ENCODE data around the gene RBM4. TPM values are rescaled to one million over a fixed set of nuclear protein-coding genes. Genes with fewer than 3 reads are reported as not detected.

The RBM4 gene
- total RNA-seq, 5 donors from 2014 or later (not counting 1 experiment from before 2014, with no cell fraction given), result 163 to 233 (median 181) TPM

- no peaks in the 10 kb centered on the region for H3K9me3 Mint-ChIP-seq
- H3K36me3 Mint-ChIP-seq, result no peaks in the 10 kb centered on the region
- H3K36me3 ChIP-seq (ENCODE audit: control insufficient read depth in 2 of 2, extremely low read depth in 1 of 2, insufficient read depth in 1 of 2, low read length in 1 of 2), result no peaks in the 10 kb centered on the region
- no peaks in the 10 kb centered on the region for H3K9me3 ChIP-seq
- H3K4me3 Mint-ChIP-seq, result no peak overlapping the region
- no peak overlapping the region for H3K27ac Mint-ChIP-seq
- no peak overlapping the region for H3K4me3 ChIP-seq (ENCODE audit: control insufficient read depth in 1 of 2, extremely low read depth in 1 of 2, low read length in 1 of 2)
- peaks cover 0 to 10% of the 10 kb centered on the region in 2 experiments for H3K27me3 ChIP-seq (replicated peaks in 1 of 2; ENCODE audit: control insufficient read depth in 2 of 2, extremely low read depth in 1 of 2, insufficient read depth in 2 of 2, low read length in 1 of 2)
- H3K27ac ChIP-seq (ENCODE audit: low read length), result no peak overlapping the region
- no peak for DNase-seq
- ATAC-seq (replicated peaks in 1 of 4), result no peak
- no peaks in the 10 kb centered on the region for H3K4me1 Mint-ChIP-seq
- POLR2A ChIA-PET, result no interaction called here
- no peaks in the 10 kb centered on the region for H3K4me1 ChIP-seq (ENCODE audit: control insufficient read depth in 1 of 2, extremely low read depth in 1 of 2, insufficient read depth in 2 of 2, low read length in 2 of 2)
- CTCF ChIA-PET, result interaction anchor here (0.5 to 0.9 kb wide), 3 partner anchors 8 to 102 kb away, joined by 3 to 5 read pairs (median 4); partner anchors contain the start of gene RBM4B (in 1 of the 2)
- WGBS (ENCODE audit: insufficient coverage), result 89% methylated on average over 13 of the region's 15 CpGs
- H3K27me3 Mint-ChIP-seq, result no peaks in the 10 kb centered on the region
Measured at GRCh38 chr11:66686100-66686785, 47.7 kb downstream of the RBM4 start.

- CTCF ChIA-PET, result no interaction called here
- H3K9me3 Mint-ChIP-seq, result no peaks in the 10 kb centered on the region
- no peak overlapping the region for H3K4me3 Mint-ChIP-seq
- POLR2A ChIA-PET, result no interaction called here
- H3K27ac ChIP-seq (ENCODE audit: low read length), result no peak overlapping the region
- H3K4me1 Mint-ChIP-seq, result no peaks in the 10 kb centered on the region
- no peaks in the 10 kb centered on the region for H3K9me3 ChIP-seq
- H3K36me3 ChIP-seq (ENCODE audit: control insufficient read depth in 2 of 2, extremely low read depth in 1 of 2, insufficient read depth in 1 of 2, low read length in 1 of 2), result no peaks in the 10 kb centered on the region
- no peak overlapping the region for H3K4me3 ChIP-seq (ENCODE audit: control insufficient read depth in 1 of 2, extremely low read depth in 1 of 2, low read length in 1 of 2)
- no peak overlapping the region for H3K27ac Mint-ChIP-seq
- no peaks in the 10 kb centered on the region for H3K36me3 Mint-ChIP-seq
- H3K4me1 ChIP-seq (ENCODE audit: control insufficient read depth in 1 of 2, extremely low read depth in 1 of 2, insufficient read depth in 2 of 2, low read length in 2 of 2), result no peaks in the 10 kb centered on the region
- peaks cover 0 to 14% of the 10 kb centered on the region in 2 experiments for H3K27me3 ChIP-seq (replicated peaks in 1 of 2; ENCODE audit: control insufficient read depth in 2 of 2, extremely low read depth in 1 of 2, insufficient read depth in 2 of 2, low read length in 1 of 2)
- no peak for ATAC-seq (replicated peaks in 1 of 4)
- no peaks in the 10 kb centered on the region for H3K27me3 Mint-ChIP-seq
- DNase-seq, result no peak
- 83% methylated on average over 25 of the region's 33 CpGs for WGBS (ENCODE audit: insufficient coverage)
Measured at GRCh38 chr11:66686801-66687750, 48.6 kb downstream of the RBM4 start.

GRCh38 chr11:66687831-66688281, 49.4 kb downstream of the RBM4 start:
- Histone ChIP-seq H3K27me3 (replicated peaks in 1 of 2; ENCODE audit: control insufficient read depth in 2 of 2, extremely low read depth in 1 of 2, insufficient read depth in 2 of 2, low read length in 1 of 2) (peaks cover 0 to 22% of the 10 kb centered on the region in 2 experiments), H3K36me3 (ENCODE audit: control insufficient read depth in 2 of 2, extremely low read depth in 1 of 2, insufficient read depth in 1 of 2, low read length in 1 of 2) (no peaks in the 10 kb centered on the region), H3K4me3 (ENCODE audit: control insufficient read depth in 1 of 2, extremely low read depth in 1 of 2, low read length in 1 of 2) (no peak overlapping the region), H3K27ac (ENCODE audit: low read length) (no peak overlapping the region), H3K9me3 (no peaks in the 10 kb centered on the region), H3K4me1 (ENCODE audit: control insufficient read depth in 1 of 2, extremely low read depth in 1 of 2, insufficient read depth in 2 of 2, low read length in 2 of 2) (no peaks in the 10 kb centered on the region)
- H3K27me3 Mint-ChIP-seq, result no peaks in the 10 kb centered on the region
- H3K27ac Mint-ChIP-seq, result no peak overlapping the region
- ChIA-PET CTCF (interaction anchor here in 1 of 2 donors (0.6 kb wide), 1 partner anchor 254 kb away, joined by 5 read pairs; no protein-coding TSS in a partner anchor), POLR2A (interaction anchor here in 1 of 2 donors (0.6 to 0.7 kb wide), 2 partner anchors 35 to 485 kb away, joined by 3 read pairs; no protein-coding TSS in a partner anchor)
- no peaks in the 10 kb centered on the region for H3K36me3 Mint-ChIP-seq
- ATAC-seq (replicated peaks in 1 of 4), result no peak
- DNase-seq, result no peak
- no peaks in the 10 kb centered on the region for H3K9me3 Mint-ChIP-seq
- no peaks in the 10 kb centered on the region for H3K4me1 Mint-ChIP-seq
- no peak overlapping the region for H3K4me3 Mint-ChIP-seq
- 69% methylated on average over 6 of the region's 13 CpGs for WGBS (ENCODE audit: insufficient coverage)

GRCh38 chr11:66688561-66689534, 50.3 kb downstream of the RBM4 start:
- ChIA-PET CTCF (interaction anchor here in 1 of 2 donors (0.6 kb wide), 2 partner anchors 72 to 253 kb away, joined by 4 to 5 read pairs; no protein-coding TSS in a partner anchor), POLR2A (interaction anchor here in 1 of 2 donors (0.6 to 0.7 kb wide), 2 partner anchors 34 to 484 kb away, joined by 3 read pairs; no protein-coding TSS in a partner anchor)
- Histone ChIP-seq H3K4me1 (ENCODE audit: control insufficient read depth in 1 of 2, extremely low read depth in 1 of 2, insufficient read depth in 2 of 2, low read length in 2 of 2) (no peaks in the 10 kb centered on the region), H3K36me3 (ENCODE audit: control insufficient read depth in 2 of 2, extremely low read depth in 1 of 2, insufficient read depth in 1 of 2, low read length in 1 of 2) (no peaks in the 10 kb centered on the region), H3K4me3 (ENCODE audit: control insufficient read depth in 1 of 2, extremely low read depth in 1 of 2, low read length in 1 of 2) (no peak overlapping the region), H3K27ac (ENCODE audit: low read length) (no peak overlapping the region), H3K27me3 (replicated peaks in 1 of 2; ENCODE audit: control insufficient read depth in 2 of 2, extremely low read depth in 1 of 2, insufficient read depth in 2 of 2, low read length in 1 of 2) (peaks cover 0 to 32% of the 10 kb centered on the region in 2 experiments), H3K9me3 (no peaks in the 10 kb centered on the region)
- H3K36me3 Mint-ChIP-seq, result no peaks in the 10 kb centered on the region
- no peaks in the 10 kb centered on the region for H3K4me1 Mint-ChIP-seq
- DNase-seq, result no peak
- H3K9me3 Mint-ChIP-seq, result no peaks in the 10 kb centered on the region
- 86% methylated on average over 11 of the region's 28 CpGs for WGBS (ENCODE audit: insufficient coverage)
- no peak overlapping the region for H3K27ac Mint-ChIP-seq
- ATAC-seq (replicated peaks in 1 of 4), result no peak
- H3K27me3 Mint-ChIP-seq, result no peaks in the 10 kb centered on the region
- no peak overlapping the region for H3K4me3 Mint-ChIP-seq

- Histone ChIP-seq H3K4me3 (ENCODE audit: control insufficient read depth in 1 of 2, extremely low read depth in 1 of 2, low read length in 1 of 2) (no peak overlapping the region), H3K36me3 (ENCODE audit: control insufficient read depth in 2 of 2, extremely low read depth in 1 of 2, insufficient read depth in 1 of 2, low read length in 1 of 2) (no peaks in the 10 kb centered on the region), H3K9me3 (no peaks in the 10 kb centered on the region), H3K4me1 (ENCODE audit: control insufficient read depth in 1 of 2, extremely low read depth in 1 of 2, insufficient read depth in 2 of 2, low read length in 2 of 2) (no peaks in the 10 kb centered on the region), H3K27me3 (replicated peaks in 1 of 2; ENCODE audit: control insufficient read depth in 2 of 2, extremely low read depth in 1 of 2, insufficient read depth in 2 of 2, low read length in 1 of 2) (peaks cover 0 to 38% of the 10 kb centered on the region in 2 experiments), H3K27ac (ENCODE audit: low read length) (no peak overlapping the region)
- no peak for DNase-seq
- ATAC-seq (replicated peaks in 1 of 4), result no peak
- no peaks in the 10 kb centered on the region for H3K36me3 Mint-ChIP-seq
- WGBS (ENCODE audit: insufficient coverage), result 89% methylated on average over 30 of the region's 32 CpGs
- no peaks in the 10 kb centered on the region for H3K9me3 Mint-ChIP-seq
- peaks cover 0 to 1% of the 10 kb centered on the region in 2 donors for H3K27me3 Mint-ChIP-seq
- ChIA-PET POLR2A (no interaction called here), CTCF (no interaction called here)
- peaks cover 0 to 2% (median 0%) of the 10 kb centered on the region in 3 donors for H3K4me1 Mint-ChIP-seq
- no peak overlapping the region for H3K4me3 Mint-ChIP-seq
- no peak overlapping the region for H3K27ac Mint-ChIP-seq
Measured at GRCh38 chr11:66689661-66690590, 51.4 kb downstream of the RBM4 start.
